ENCODE data around the gene ADPRS.

The ADPRS gene

GRCh38 chr1:36111151-36111550 lies 22.5 kb downstream of the ADPRS start:
- DNase-seq (ENCODE audit: low spot score), result no peak
- TF ChIP-seq, protein P1, sequence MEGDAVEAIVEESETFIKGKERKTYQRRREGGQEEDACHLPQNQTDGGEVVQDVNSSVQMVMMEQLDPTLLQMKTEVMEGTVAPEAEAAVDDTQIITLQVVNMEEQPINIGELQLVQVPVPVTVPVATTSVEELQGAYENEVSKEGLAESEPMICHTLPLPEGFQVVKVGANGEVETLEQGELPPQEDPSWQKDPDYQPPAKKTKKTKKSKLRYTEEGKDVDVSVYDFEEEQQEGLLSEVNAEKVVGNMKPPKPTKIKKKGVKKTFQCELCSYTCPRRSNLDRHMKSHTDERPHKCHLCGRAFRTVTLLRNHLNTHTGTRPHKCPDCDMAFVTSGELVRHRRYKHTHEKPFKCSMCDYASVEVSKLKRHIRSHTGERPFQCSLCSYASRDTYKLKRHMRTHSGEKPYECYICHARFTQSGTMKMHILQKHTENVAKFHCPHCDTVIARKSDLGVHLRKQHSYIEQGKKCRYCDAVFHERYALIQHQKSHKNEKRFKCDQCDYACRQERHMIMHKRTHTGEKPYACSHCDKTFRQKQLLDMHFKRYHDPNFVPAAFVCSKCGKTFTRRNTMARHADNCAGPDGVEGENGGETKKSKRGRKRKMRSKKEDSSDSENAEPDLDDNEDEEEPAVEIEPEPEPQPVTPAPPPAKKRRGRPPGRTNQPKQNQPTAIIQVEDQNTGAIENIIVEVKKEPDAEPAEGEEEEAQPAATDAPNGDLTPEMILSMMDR (IDR thresholded peaks at IDR 0.05; ENCODE audit: extremely low read depth, missing control alignments), result no peak

- no peak for DNase-seq (ENCODE audit: low spot score)
Measured at GRCh38 chr1:36112823-36113222, 24.1 kb downstream of the ADPRS start.

DNA sequence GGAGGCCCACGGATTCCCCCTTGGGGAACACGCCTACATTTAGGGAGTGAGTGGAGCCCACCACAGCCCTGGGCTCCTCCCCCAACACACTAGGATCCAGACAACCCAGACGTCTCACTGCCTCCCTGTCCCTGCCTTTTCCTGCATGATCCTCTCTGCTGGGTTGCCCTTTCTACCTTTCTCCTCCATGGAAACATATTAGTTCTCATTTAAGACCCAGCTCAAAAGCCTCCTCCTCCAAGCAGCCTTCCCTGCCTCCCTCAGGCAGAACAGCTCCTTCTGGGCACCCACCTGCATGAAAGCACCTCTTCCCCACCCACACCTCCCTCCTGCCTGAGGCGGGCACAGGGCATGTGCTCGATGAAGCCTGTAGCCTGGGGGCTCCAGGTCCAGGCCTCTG lies 25.7 kb downstream of the ADPRS start:
- TF ChIP-seq, protein P1 (IDR thresholded peaks at IDR 0.05; ENCODE audit: extremely low read depth, missing control alignments), result no peak
- no peak for DNase-seq (ENCODE audit: low spot score)

More at GRCh38 chr1:36112823-36113222, 24.1 kb downstream of the ADPRS start:
- TF ChIP-seq, protein P1 (IDR thresholded peaks at IDR 0.05; ENCODE audit: extremely low read depth, missing control alignments), result no peak

GRCh38 chr1:36115200-36115669 lies 26.5 kb downstream of the ADPRS start:
- TF ChIP-seq, protein P1 (IDR thresholded peaks at IDR 0.05; ENCODE audit: extremely low read depth, missing control alignments), result no peak

GRCh38 chr1:36115931-36116330 lies 27.2 kb downstream of the ADPRS start:
- DNase-seq (ENCODE audit: low spot score), result no peak
- TF ChIP-seq, protein P1 (IDR thresholded peaks at IDR 0.05; ENCODE audit: extremely low read depth, missing control alignments), result no peak

More at GRCh38 chr1:36115200-36115669, 26.5 kb downstream of the ADPRS start:
- no peak for DNase-seq (ENCODE audit: low spot score)

DNA sequence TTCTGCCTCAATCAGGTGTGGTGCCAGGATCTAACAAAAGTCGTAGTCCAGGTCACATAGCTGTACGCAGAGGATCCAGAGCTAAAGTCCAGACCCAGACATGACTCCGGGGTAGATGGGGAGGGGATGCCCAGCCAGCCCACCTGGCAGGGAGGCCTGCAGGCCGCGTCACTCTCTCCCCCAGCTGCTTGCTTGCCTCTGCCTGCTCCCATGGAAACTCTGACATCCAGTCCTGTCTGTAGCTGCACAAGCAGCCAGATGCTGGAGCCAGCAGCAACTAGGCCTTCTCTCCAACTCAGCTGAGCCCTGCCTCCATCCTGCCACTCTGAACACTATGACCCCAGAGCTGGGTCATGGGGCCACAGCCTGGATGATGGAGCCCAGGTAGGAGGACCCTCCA lies 28.2 kb downstream of the ADPRS start:
- TF ChIP-seq, protein P1 (IDR thresholded peaks at IDR 0.05; ENCODE audit: extremely low read depth, missing control alignments), result no peak
- no peak for DNase-seq (ENCODE audit: low spot score)

DNA sequence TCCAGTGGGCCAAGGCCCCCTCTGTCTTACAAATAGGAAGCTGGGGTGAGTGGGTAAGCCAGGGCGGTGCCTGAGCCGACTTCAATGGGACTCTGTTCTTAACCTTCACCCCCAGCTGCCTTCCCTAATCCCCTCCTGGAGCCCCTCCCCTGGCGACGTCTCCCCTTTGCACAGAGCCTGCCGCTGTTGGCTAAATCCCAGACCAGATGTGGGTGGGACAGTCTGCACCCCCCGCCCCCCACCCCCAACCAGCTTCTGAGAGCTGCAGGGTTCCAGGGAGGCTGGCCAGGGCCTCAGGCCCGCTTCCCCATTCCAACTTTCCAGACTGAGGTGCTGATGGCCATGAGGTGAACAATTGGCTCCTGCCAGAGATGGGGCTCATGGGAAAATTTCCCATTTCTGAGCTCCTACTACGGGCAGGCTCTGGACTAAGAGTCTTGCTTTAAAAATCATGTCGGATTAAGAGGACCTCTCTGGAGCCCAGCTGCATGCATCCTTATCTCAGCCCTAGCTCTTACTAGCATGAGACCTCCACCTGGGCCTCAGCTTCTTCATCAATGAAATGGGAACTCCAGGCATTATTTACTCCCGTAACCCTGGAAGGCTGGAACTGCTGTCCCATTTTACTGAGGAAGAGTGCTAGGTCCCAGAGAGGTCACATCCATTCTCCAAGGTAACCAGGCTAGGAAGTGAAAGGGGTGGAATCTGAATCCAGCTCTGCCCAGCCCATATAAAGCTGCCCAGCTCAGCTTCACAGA lies 29.9 kb downstream of the ADPRS start:
- DNase-seq (ENCODE audit: low spot score), result no peak
- TF ChIP-seq, protein P1 (IDR thresholded peaks at IDR 0.05; ENCODE audit: extremely low read depth, missing control alignments), result no peak

Data from GM20000 (cell line).